Ishikawa (cell line): ENCODE results near the gene SMIM30.
A peak's percentile ranks its signal among the peaks of the same experiment; 100 is the strongest.

Source experiments
- CEBPB ChIP-seq: IDR thresholded peaks from 2 replicates; pipeline ENCODE4 v1.6.1; 2012
- CREB1 ChIP-seq: IDR thresholded peaks from 2 replicates; pipeline ENCODE4 v1.6.1; 2012; ENCODE audit warnings: low read depth
- EGR1 ChIP-seq: IDR thresholded peaks from 2 replicates; pipeline ENCODE4 v1.6.1; 2012
- EP300 ChIP-seq: IDR thresholded peaks from 2 replicates; pipeline ENCODE4 v1.6.1; 2012; ENCODE audit warnings: borderline replicate concordance
- FOXM1 ChIP-seq: IDR thresholded peaks from 2 replicates; pipeline ENCODE4 v1.6.1; 2012; ENCODE audit warnings: low read depth, borderline replicate concordance
- MAX ChIP-seq: IDR thresholded peaks from 2 replicates; pipeline ENCODE4 v1.6.1; 2012
- NFIC ChIP-seq: IDR thresholded peaks from 2 replicates; pipeline ENCODE4 v1.6.1; 2012
- RAD21 ChIP-seq: IDR thresholded peaks from 2 replicates; pipeline ENCODE4 v1.6.1; 2012; ENCODE audit warnings: low read depth
- REST ChIP-seq: IDR thresholded peaks from 2 replicates; pipeline ENCODE4 v1.6.1; 2012; ENCODE audit warnings: low read depth, mild to moderate bottlenecking
- TAF1 ChIP-seq: IDR thresholded peaks from 2 replicates; pipeline ENCODE4 v1.6.1; 2012; ENCODE audit warnings: low read depth, mild to moderate bottlenecking
- TCF12 ChIP-seq: IDR thresholded peaks from 2 replicates; pipeline ENCODE4 v1.6.1; 2012; ENCODE audit warnings: low read depth
- TEAD4 ChIP-seq: IDR thresholded peaks from 2 replicates; pipeline ENCODE4 v1.6.1; 2012
- USF1 ChIP-seq: IDR thresholded peaks from 2 replicates; pipeline ENCODE4 v1.6.1; 2012
- YY1 ChIP-seq: IDR thresholded peaks from 2 replicates; pipeline ENCODE4 v1.6.1; 2012; ENCODE audit warnings: low read depth
- ZBTB7A ChIP-seq: IDR thresholded peaks from 2 replicates; pipeline ENCODE4 v1.6.1; 2012; ENCODE audit warnings: low read depth

SMIM30 gene

GRCh38 chr7:113092762-113093161 is 25.6 kb downstream of the SMIM30 start:
- no peak for TF ChIP-seq EP300
- no peak for TF ChIP-seq NFIC
- TF ChIP-seq CEBPB: no peak
- TF ChIP-seq FOXM1: no peak
- TF ChIP-seq USF1: no peak
- TF ChIP-seq EGR1: no peak
- no peak for TF ChIP-seq REST
- TF ChIP-seq TEAD4: no peak
- TF ChIP-seq TCF12: no peak
- TF ChIP-seq ZBTB7A: no peak
- no peak for TF ChIP-seq CREB1
- no peak for TF ChIP-seq RAD21
- TF ChIP-seq YY1: no peak
- no peak for TF ChIP-seq MAX
- TF ChIP-seq TAF1: no peak

GRCh38 chr7:113087071-113087998 is 31.0 kb downstream of the SMIM30 start:
- TF ChIP-seq TEAD4: no peak
- TF ChIP-seq USF1: peak; percentile 17; the same call in 1 of the 2 replicates
- peak; percentile 57 for TF ChIP-seq MAX
- TF ChIP-seq CREB1: no peak
- peak; percentile 74 for TF ChIP-seq CEBPB

- TF ChIP-seq ZBTB7A (no peak), EP300 (no peak), USF1 (no peak), FOXM1 (no peak), REST (no peak), TCF12 (no peak), YY1 (no peak), EGR1 (no peak), NFIC (no peak), MAX (no peak), RAD21 (no peak), CEBPB (no peak), CREB1 (no peak)
Observed at GRCh38 chr7:113086431-113086888, 31.9 kb downstream of the SMIM30 start, which contains the start of gene GPR85. GPR85 (minus strand) TSS chr7:113086827; CDS start chr7:113084721, 2,106 bp downstream.

GRCh38 chr7:113085781-113086390 is 32.5 kb downstream of the SMIM30 start:
- no peak for TF ChIP-seq CREB1
- TF ChIP-seq REST: no peak
- no peak for TF ChIP-seq FOXM1
- TF ChIP-seq USF1: no peak
- no peak for TF ChIP-seq CEBPB
- no peak for TF ChIP-seq RAD21
- TF ChIP-seq ZBTB7A: no peak
- TF ChIP-seq EGR1: no peak
- no peak for TF ChIP-seq EP300
- no peak for TF ChIP-seq NFIC
